Transverse colon (tissue), 4 donors: ENCODE data around the gene CFAP221. TPM values are rescaled to one million over a fixed set of nuclear protein-coding genes. Genes with fewer than 3 reads are reported as not detected.

Experiments used
- DNase-seq: peaks from one replicate; pipeline ENCODE4 v3.0.0-alpha.2; 2019
- H3K27ac ChIP-seq, 4 donors: fragments of 200-600 bp; sonication (generic); 2 replicates each; pipeline ENCODE4 v1.5.1; 2016 to 2018; ENCODE audit warnings: inconsistent platforms in 4 of 4
- H3K27me3 ChIP-seq: fragments of 200-600 bp; sonication (generic); 2 replicates; pipeline ENCODE4 v1.5.1; 2017; ENCODE audit warnings: inconsistent platforms
- H3K36me3 ChIP-seq, 4 donors: fragments of 200-600 bp; sonication (generic); 2 replicates each; pipeline ENCODE4 v1.5.1; 2017 to 2019; ENCODE audit warnings: inconsistent platforms in 4 of 4
- H3K4me1 ChIP-seq, 4 donors: fragments of 200-600 bp; sonication (generic); 2 replicates each; pipeline ENCODE4 v1.5.1; 2017 to 2020; ENCODE audit warnings: inconsistent platforms in 4 of 4
- H3K4me3 ChIP-seq, 4 donors: fragments of 200-600 bp; sonication (generic); 1 replicate in 1 of 4; 2 replicates in 3 of 4; pipeline versions ENCODE4 v1.5.1 to v1.6.1; 2017 to 2019; ENCODE audit warnings: inconsistent platforms in 4 of 4
- H3K9me3 ChIP-seq, 2 donors: fragments of 200-600 bp; sonication (generic); 2 replicates each; pipeline ENCODE4 v1.5.1; 2017 to 2019; ENCODE audit warnings: inconsistent platforms in 2 of 2
- EP300 ChIP-seq: sonication (generic); formaldehyde crosslinking; IDR thresholded peaks from one replicate; pipeline ENCODE4 v1.6.1; 2017; ENCODE audit warnings: antibody characterized with exemption, low read depth
- POLR2A ChIP-seq: fragments of 450-650 bp; IDR thresholded peaks from one replicate; pipeline ENCODE4 v1.6.1; 2016; ENCODE audit warnings: antibody characterized with exemption, mild to moderate bottlenecking, moderate library complexity
- POLR2AphosphoS5 ChIP-seq, 3 donors: sonication (generic); formaldehyde crosslinking; IDR thresholded peaks; one replicate each; pipeline ENCODE4 v1.6.1; 2016; ENCODE audit warnings: antibody characterized with exemption in 3 of 3
- WGBS, 2 donors: methylation state at CpG; one replicate each; pipeline ENCODE4 v1.1.5; 2018; ENCODE audit warnings: low coverage in 1 of 2; 5-methylcytosine and 5-hydroxymethylcytosine counted together
- in situ Hi-C, 4 donors: fragments of 200-750 bp; cut with MboI; loops; one replicate each; pipeline versions ENCODE4 v1.15.0 to v1.15.1; 2017; ENCODE audit warnings: low sequenced_read_pairs in 3 of 4, low pct_ligation_motif_present in 1 of 4, low pct_unique_long_range_greater_than_20kb in 1 of 4
- intact Hi-C: fragments of 100-400 bp; cut with DNase I; formaldehyde crosslinking; loops from one replicate; pipeline ENCODE4 v1.15.1; 2023; ENCODE audit warnings: low total_unique reads
- total RNA-seq, 4 donors: library from RNA; depleted of rRNA; stranded (reverse); fragments of >200 nt; gene quantifications; one replicate each; pipeline ENCODE4 v1.1.0, GENCODE V29; 2016
- TF ChIP-seq, protein P1 (sequence below), 5 experiments: fragments of 200-600 bp in 3 of 5; fragments of 450-650 bp in 2 of 5; sonication (generic) in 3 of 5; IDR thresholded peaks; 1 replicate in 2 of 5; 2 replicates in 3 of 5; pipeline ENCODE4 v1.5.1; 2016 to 2017; ENCODE audit warnings: antibody characterized with exemption in 5 of 5, inconsistent platforms in 3 of 5, mild to moderate bottlenecking in 2 of 5, moderate library complexity in 1 of 5

The CFAP221 gene
- total RNA-seq, 4 donors from 2014 or later: not detected

DNA sequence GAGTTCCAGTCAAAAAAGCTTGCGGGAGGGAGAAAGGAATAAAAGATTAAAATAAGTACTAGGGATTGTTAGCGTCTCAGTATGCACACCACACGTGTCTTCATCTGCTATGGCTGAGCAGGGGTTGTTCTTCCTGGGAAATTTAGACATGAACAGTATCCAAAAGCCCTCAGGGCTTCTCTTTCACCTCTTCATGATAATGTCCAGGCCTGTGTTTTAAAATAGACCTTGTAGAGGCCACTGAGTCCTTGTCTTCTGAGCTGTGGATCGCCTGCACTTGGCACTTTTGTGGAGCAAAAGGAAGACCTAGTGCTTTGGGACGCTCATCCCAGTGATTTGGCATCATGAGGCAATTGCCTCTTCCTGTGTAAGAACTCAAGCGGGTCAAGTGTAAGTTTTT lies 52.4 kb downstream of the CFAP221 start:
- TF ChIP-seq, protein P1, sequence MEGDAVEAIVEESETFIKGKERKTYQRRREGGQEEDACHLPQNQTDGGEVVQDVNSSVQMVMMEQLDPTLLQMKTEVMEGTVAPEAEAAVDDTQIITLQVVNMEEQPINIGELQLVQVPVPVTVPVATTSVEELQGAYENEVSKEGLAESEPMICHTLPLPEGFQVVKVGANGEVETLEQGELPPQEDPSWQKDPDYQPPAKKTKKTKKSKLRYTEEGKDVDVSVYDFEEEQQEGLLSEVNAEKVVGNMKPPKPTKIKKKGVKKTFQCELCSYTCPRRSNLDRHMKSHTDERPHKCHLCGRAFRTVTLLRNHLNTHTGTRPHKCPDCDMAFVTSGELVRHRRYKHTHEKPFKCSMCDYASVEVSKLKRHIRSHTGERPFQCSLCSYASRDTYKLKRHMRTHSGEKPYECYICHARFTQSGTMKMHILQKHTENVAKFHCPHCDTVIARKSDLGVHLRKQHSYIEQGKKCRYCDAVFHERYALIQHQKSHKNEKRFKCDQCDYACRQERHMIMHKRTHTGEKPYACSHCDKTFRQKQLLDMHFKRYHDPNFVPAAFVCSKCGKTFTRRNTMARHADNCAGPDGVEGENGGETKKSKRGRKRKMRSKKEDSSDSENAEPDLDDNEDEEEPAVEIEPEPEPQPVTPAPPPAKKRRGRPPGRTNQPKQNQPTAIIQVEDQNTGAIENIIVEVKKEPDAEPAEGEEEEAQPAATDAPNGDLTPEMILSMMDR (IDR thresholded peaks at IDR 0.05): no peak
- TF ChIP-seq EP300: no peak
- TF ChIP-seq POLR2A: no peak
- TF ChIP-seq POLR2AphosphoS5 (IDR thresholded peaks at IDR 0.05): no peak
- in situ Hi-C loops: no loop called here
- DNase-seq: no peak
- no peaks in the 10 kb centered on the region for H3K27me3 ChIP-seq
- no peaks in the 10 kb centered on the region for H3K9me3 ChIP-seq
- H3K4me1 ChIP-seq: peaks cover 0 to 10% (median 0%) of the 10 kb centered on the region in 4 donors
- H3K36me3 ChIP-seq: no peaks in the 10 kb centered on the region
- H3K4me3 ChIP-seq: no peak overlapping the region
- WGBS, 2 donors: 66 to 75% methylated on average over 6 of the region's 6 CpGs
- H3K27ac ChIP-seq: no peak overlapping the region
- intact Hi-C loops: no loop called here

DNA sequence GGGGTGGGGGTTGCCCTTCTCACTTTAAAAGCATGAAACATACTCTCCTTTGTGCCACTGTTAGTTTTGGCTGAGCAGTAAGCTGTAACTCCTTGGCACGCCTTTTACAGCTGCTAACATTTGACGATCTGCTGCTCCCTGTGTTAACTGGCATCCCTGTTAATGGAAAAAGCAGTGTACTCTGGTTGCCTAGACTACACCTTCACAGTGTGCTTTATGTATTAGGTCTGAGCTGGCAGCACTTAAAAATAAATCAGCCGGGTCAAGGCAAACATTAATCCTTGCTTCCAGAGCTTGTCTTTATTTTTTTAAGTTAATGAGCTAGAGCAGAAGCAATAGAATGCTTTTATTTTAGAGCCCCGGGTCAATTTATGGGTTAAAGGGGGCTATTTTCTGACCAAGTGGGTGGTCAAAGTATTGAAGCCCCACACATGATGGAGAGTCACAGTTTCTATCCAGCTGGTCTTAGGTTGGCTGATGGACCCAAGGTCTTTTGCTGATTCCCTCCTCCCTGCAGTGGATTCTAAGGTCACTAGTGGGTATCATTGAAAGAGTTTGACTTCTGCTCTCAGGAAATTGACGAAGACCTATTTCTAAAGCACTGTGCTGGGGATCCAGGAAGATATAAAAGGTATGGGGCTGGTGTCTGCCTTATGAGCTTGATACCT lies 54.5 kb downstream of the CFAP221 start:
- no peaks in the 10 kb centered on the region for H3K9me3 ChIP-seq
- H3K36me3 ChIP-seq: no peaks in the 10 kb centered on the region
- intact Hi-C loops (no loop called here), in situ Hi-C loops (no loop called here)
- no peak overlapping the region for H3K4me3 ChIP-seq
- no peak for DNase-seq
- 0 to 45% methylated on average over 1 to 5 of the region's 5 CpGs for WGBS, 2 donors
- H3K27ac ChIP-seq: no peak overlapping the region
- H3K4me1 ChIP-seq: peaks cover 0 to 10% (median 0%) of the 10 kb centered on the region in 4 donors
- H3K27me3 ChIP-seq: no peaks in the 10 kb centered on the region
- no peak for TF ChIP-seq POLR2A
- TF ChIP-seq POLR2AphosphoS5 (IDR thresholded peaks at IDR 0.05): peak in 2 of 3 donors; percentile 40 to 58

DNA sequence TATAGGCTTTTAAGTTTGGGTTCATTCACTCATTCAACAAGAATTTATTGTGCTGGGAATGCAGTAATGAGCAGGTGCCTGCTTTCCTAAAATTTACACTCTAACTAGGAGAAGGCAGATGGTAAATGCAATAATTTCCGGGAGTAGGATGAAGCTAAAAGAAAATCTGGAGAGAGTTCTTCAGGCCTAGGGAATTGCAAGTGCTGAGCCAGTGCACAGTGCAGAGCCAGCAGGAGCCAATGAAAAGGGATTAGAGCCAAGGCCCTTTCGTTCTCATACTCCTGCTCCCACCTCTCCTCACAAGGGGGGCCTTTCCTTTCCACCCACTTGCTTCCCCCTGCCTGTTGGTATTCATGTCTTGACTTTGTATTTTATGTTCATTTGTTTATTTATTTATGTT lies 55.1 kb downstream of the CFAP221 start:
- no peak overlapping the region for H3K27ac ChIP-seq
- intact Hi-C loops: no loop called here
- H3K36me3 ChIP-seq: no peaks in the 10 kb centered on the region
- H3K27me3 ChIP-seq: no peaks in the 10 kb centered on the region
- DNase-seq: no peak
- TF ChIP-seq, protein P1 (IDR thresholded peaks at IDR 0.05): no peak
- TF ChIP-seq POLR2A (no peak), POLR2AphosphoS5 (IDR thresholded peaks at IDR 0.05) (no peak)
- peaks cover 0 to 10% (median 0%) of the 10 kb centered on the region in 4 donors for H3K4me1 ChIP-seq
- H3K9me3 ChIP-seq: no peaks in the 10 kb centered on the region
- no peak overlapping the region for H3K4me3 ChIP-seq
- WGBS, 2 donors: 37 to 56% methylated on average over 2 of the region's 2 CpGs
- in situ Hi-C loops: no loop called here

DNA sequence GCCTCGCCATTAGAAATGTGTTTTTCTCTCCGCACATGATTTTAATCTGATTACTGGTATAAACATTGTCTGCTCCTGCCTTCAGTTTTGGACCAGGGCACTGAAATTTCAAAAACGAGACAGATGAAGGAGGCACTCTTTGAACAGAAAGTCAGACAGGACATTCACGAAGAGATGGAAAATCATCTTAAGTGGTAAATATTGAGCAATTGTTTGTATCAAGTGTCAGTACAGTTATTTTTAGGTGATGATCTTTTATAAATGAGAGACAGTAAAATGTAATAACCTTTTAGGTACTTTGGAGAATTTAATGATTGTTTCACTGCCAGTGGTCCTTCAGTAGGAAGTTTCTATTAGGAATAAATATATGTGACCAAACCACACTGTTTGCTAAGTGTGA lies 60.8 kb downstream of the CFAP221 start:
- H3K4me3 ChIP-seq: no peak overlapping the region
- no peaks in the 10 kb centered on the region for H3K9me3 ChIP-seq
- intact Hi-C loops: no loop called here
- 77 to 80% methylated on average over 4 of the region's 4 CpGs for WGBS, 2 donors
- H3K4me1 ChIP-seq: no peaks in the 10 kb centered on the region
- no peak overlapping the region for H3K27ac ChIP-seq
- no peak for DNase-seq
- in situ Hi-C loops: no loop called here
- H3K27me3 ChIP-seq: peaks cover 9% of the 10 kb centered on the region
- H3K36me3 ChIP-seq: no peaks in the 10 kb centered on the region
- TF ChIP-seq POLR2A (no peak), EP300 (no peak), POLR2AphosphoS5 (IDR thresholded peaks at IDR 0.05) (no peak)
- TF ChIP-seq, protein P1 (IDR thresholded peaks at IDR 0.05): no peak

DNA sequence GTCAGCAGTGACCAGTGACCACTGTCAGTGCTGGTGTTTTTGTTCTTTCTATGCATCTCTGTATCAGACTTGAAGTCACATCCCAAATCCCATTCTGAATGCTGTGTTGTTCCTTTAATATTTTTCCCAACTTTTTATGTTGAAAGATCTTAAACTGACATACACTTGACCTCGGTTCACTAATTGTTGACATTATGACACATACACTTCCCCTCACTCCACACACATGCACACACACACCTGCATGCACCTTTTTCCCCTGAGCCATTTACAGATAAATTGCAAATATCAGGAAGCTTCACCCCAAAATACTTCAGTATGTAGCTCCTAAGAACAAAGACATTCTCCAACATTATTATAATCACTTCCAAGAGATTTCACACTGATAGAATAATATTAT lies 62.4 kb downstream of the CFAP221 start:
- DNase-seq: no peak
- peaks cover 9% of the 10 kb centered on the region for H3K27me3 ChIP-seq
- intact Hi-C loops: no loop called here
- 46 to 100% methylated on average over 1 of the region's 1 CpG for WGBS, 2 donors
- no peaks in the 10 kb centered on the region for H3K9me3 ChIP-seq
- no peaks in the 10 kb centered on the region for H3K36me3 ChIP-seq
- in situ Hi-C loops: no loop called here
- TF ChIP-seq POLR2A (no peak), EP300 (no peak), POLR2AphosphoS5 (IDR thresholded peaks at IDR 0.05) (no peak)
- TF ChIP-seq, protein P1 (IDR thresholded peaks at IDR 0.05): no peak
- H3K27ac ChIP-seq: no peak overlapping the region
- H3K4me1 ChIP-seq: no peaks in the 10 kb centered on the region
- no peak overlapping the region for H3K4me3 ChIP-seq
